Spleen (tissue), 7 donors: Measurements from ENCODE around the gene SMAD3.

Experiments used
- POLR2A ChIP-seq, 3 donors: fragments of 450-650 bp; IDR thresholded peaks; one replicate each; pipeline ENCODE4 v1.5.1; 2017; ENCODE audit warnings: antibody characterized with exemption in 3 of 3, mild to moderate bottlenecking in 1 of 3
- TF ChIP-seq, protein P1 (sequence below), 11 experiments: fragments of 200-600 bp in 7 of 11; fragments of 450-650 bp in 4 of 11; sonication (generic) in 4 of 11; IDR thresholded peaks in 8 of 11; conservative IDR thresholded peaks in 3 of 11; 1 replicate in 7 of 11; 2 replicates in 4 of 11; pipeline versions ENCODE4 v1.4.0 to v1.8.0; 2016 to 2021; ENCODE audit warnings: antibody characterized with exemption in 11 of 11, inconsistent platforms in 4 of 11, mild to moderate bottlenecking in 1 of 11
- donor health status: DM: no; HTN: no; CAD: no; lungs with moderate emphysema.
- donor health status: DM: no; HTN: no; CAD: no.
- donor health status: DM: no; HTN: no; CAD: no.

GRCh38 chr15:67066041-67066958 is 898 bp downstream of the SMAD3 start:
- TF ChIP-seq, protein P1, sequence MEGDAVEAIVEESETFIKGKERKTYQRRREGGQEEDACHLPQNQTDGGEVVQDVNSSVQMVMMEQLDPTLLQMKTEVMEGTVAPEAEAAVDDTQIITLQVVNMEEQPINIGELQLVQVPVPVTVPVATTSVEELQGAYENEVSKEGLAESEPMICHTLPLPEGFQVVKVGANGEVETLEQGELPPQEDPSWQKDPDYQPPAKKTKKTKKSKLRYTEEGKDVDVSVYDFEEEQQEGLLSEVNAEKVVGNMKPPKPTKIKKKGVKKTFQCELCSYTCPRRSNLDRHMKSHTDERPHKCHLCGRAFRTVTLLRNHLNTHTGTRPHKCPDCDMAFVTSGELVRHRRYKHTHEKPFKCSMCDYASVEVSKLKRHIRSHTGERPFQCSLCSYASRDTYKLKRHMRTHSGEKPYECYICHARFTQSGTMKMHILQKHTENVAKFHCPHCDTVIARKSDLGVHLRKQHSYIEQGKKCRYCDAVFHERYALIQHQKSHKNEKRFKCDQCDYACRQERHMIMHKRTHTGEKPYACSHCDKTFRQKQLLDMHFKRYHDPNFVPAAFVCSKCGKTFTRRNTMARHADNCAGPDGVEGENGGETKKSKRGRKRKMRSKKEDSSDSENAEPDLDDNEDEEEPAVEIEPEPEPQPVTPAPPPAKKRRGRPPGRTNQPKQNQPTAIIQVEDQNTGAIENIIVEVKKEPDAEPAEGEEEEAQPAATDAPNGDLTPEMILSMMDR (IDR thresholded peaks at IDR 0.05 in 8 of 11, conservative IDR thresholded peaks at IDR 0.05 in 3 of 11): no peak
- TF ChIP-seq POLR2A (IDR thresholded peaks at IDR 0.05): no peak
